ENCODE measurements around the gene VMP1.

GRCh38 chr17:59872351-59872750, 164.9 kb downstream of the VMP1 start:
- TF ChIP-seq POLR2A (IDR thresholded peaks at IDR 0.05; ENCODE audit: low read length) (no peak), CTCF (IDR thresholded peaks at IDR 0.05) (no peak), JUN (IDR thresholded peaks at IDR 0.05) (no peak), SMC3 (IDR thresholded peaks at IDR 0.05) (no peak), CBX2 (IDR thresholded peaks at IDR 0.05; ENCODE audit: borderline replicate concordance, low read depth) (no peak), REST (IDR thresholded peaks at IDR 0.05) (no peak), BHLHE40 (IDR thresholded peaks at IDR 0.05; ENCODE audit: low read depth, low read length) (no peak), HES2 (IDR thresholded peaks at IDR 0.05) (no peak), CEBPB (IDR thresholded peaks at IDR 0.05) (no peak)
